ENCODE results near the gene CHTOP. TPM values are rescaled to one million over a fixed set of nuclear protein-coding genes. Genes with fewer than 3 reads are reported as not detected.
"Not testable (repeated sequence)": the region's sequence is repeated elsewhere in the genome, so short reads cannot be mapped to it uniquely, and the experiment has no call there.

CHTOP gene
- total RNA-seq, 1 donor from 2014 or later: 20.7 TPM

DNA sequence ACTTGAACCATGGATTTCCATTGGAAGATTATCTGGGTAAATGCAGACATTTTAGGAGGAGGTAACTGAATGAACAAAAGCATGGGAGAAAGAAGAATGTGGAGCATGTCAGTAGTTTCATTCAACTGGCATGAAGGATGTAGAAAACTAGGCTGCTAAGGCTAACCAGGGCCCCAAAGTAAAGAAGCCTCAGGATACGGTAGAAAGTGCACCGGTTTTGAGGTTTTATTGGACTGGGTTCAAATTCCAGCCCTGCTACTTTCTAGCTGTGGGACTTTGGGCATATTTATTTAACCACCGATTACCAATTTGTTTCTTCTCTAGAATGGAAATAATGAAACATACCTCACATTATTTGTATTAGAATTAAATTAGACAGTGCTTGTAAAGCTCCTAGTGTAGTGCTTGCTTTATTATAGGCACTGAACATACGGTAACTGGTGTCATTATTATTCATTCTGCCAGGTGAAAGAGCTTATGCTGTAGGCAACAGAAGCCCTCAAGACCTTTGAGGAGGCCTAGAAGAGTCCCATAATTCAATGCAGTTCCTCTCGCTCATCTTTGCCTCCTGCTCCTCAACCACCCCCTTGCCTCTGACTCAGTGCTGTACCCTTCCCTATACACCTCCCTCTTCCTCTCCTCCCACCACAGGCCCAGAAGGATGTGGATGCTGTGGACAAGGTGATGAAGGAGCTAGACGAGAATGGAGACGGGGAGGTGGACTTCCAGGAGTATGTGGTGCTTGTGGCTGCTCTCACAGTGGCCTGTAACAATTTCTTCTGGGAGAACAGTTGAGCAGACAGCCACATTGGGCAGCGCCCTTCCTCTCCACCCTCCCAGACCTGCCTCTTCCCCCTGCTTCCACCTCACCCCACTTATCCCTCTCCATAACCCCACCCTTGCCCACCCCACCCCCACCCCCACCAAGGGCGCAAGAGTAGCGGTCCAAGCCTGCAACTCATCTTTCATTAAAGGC is 2.5 kb upstream of the CHTOP start:
- no peak for DNase-seq (ENCODE audit: low read depth in 2 of 2)

DNA sequence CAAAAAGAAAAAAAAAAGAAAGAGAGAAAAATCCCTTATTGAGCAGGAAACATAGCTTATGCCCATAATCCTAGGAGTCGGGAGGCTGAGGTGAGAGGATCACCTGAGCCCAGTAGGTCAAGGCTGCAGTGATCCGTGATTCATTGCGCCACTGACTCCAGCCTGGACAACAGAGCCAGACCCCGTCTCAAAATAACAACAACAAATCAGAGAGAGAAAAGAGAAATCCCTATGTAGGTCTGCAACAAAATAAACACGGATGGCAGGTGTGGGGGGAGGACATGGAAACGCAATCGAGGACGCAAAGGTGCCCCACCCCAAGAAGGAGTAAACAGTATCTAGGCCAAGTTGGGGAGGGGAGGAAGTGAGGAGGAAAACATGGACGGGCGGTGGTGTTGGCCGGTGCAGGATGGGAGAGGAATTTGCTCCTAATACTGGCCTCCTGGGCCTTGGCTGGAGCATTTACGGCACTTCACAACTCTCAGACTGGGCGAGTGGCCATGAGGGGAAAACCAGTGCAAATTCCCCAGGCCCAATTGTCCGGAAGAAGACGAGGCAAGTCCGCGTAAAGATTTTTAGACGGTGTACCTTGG is 609 bp upstream of the CHTOP start:
- DNase-seq (ENCODE audit: low read depth in 2 of 2): no peak

DNA sequence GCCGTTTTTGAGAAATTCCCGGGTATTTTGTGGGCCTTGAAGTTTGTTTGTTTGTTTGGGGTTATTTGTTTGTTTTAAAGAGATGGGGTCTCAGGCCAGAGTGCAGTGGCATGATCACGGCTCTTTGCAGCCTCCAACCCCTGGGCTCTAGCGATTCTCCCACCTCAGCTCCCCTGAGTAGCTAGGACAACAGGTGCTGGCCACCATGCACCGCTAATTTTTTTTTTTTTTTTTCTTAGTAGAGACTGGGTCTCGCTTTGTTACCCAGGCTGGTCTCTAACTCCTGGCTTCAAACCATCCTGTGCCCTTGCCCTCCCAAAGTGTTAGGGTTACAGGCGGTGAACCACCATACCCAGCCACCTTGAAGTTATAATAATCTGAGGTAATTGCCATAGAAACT is 2.0 kb downstream of the CHTOP start:
- no peak for DNase-seq (ENCODE audit: low read depth in 2 of 2)

DNA sequence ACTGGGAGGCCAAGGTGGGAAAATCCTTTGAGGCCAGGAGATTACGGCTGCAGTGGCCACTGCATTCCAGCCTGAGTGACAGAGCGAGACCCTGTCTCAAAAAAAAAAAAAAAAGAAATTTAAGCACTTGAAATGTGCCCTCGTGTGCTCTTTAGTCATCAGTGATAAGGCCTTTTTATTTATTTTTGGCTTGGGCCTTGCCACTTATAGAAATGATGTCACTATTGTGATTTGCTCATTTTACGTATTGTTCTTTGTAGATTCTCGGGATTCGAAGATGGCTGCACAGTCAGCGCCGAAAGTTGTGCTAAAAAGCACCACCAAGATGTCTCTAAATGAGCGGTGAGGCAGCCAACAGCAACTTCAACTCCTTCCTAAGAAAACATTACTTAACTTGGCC is 2.4 kb downstream of the CHTOP start:
- no peak for DNase-seq (ENCODE audit: low read depth in 2 of 2)

DNA sequence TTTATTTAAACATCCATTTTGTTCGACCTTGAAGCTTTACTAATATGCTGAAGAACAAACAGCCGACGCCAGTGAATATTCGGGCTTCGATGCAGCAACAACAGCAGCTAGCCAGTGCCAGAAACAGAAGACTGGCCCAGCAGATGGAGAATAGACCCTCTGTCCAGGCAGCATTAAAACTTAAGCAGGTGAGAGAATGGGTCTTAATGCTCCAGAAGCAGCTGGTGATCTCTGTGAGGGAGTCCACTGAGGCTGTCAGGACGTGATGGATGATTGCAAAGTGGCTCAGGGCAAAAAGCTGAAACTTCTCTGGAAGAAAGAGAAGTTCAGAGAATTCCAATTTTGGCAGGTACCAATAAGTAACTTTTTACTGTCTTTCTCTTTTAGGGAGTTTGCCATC is 4.4 kb downstream of the CHTOP start:
- no peak for DNase-seq (ENCODE audit: low read depth in 2 of 2)

DNA sequence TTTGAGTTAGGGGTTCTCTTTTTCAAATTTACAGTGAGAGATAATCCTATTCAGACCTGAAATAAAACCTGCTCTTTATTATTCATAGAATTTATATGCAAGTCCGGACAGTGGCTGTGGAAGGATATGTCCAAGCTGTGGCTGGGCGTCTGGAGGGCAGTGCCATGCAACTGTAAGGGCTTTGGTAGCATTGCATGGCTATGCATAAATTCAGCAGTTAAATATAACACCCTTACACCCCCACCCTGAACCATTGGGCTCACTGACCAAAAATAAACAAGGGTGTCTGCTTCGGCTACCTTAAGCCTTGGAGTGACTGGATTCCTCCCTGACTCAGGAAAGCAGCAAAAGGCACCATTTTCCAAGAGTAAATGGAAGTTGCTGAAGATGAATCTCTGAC is 5.4 kb downstream of the CHTOP start:
- DNase-seq (ENCODE audit: low read depth in 2 of 2): no peak

DNA sequence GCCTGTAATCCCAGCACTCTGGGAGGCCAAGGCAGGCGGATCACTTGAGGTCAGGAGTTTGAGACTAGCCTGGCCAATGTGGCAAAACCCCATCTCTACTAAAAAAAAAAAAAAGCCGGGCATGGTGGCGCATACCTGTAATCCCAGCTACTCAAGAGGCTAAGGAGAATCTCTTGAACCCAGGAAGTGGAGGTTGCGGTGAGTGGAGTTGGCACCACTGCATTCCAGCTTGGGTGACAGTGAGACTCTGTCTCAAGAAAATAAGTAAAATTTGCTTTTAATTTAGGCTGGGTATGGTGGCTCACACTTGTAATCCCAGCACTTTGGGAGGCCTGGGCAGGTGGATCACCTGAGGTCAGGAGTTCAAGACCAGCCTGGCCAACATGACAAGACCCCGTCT is 6.3 kb downstream of the CHTOP start:
- not testable (repeated sequence) for DNase-seq (ENCODE audit: low read depth in 2 of 2)

DNA sequence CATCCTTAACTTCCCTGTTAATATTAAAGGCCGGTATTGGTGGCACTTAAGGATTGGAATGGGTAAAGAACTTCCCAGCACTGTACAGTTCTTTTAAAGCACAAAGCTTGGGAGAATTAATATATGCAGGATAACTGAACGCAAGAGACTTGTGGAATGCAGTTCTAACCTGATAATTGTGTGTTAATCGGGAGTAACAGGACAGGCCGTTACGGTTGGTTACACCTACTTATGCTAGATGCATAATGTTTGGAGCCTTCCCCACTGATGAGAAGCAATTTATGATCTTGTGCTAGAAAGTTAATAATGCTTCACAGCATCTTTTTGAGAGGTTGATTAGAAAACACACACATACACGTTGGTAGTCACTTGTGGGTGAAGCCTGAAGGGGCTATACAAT is 7.0 kb downstream of the CHTOP start:
- no peak for DNase-seq (ENCODE audit: low read depth in 2 of 2)

DNA sequence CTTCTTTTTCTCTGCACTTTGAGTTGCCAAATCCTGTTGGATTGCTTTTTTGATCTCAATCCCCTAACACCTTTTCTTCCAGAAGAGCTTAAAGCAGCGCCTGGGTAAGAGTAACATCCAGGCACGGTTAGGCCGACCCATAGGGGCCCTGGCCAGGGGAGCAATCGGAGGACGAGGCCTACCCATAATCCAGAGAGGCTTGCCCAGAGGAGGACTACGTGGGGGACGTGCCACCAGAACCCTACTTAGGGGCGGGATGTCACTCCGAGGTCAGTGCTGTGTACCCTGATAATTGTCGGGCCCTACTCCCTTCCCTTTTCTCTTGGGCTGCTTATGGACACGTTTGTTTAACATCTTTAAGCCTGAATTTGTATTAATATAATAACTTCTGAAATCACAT is 8.3 kb downstream of the CHTOP start:
- no peak for DNase-seq (ENCODE audit: low read depth in 2 of 2)

DNA sequence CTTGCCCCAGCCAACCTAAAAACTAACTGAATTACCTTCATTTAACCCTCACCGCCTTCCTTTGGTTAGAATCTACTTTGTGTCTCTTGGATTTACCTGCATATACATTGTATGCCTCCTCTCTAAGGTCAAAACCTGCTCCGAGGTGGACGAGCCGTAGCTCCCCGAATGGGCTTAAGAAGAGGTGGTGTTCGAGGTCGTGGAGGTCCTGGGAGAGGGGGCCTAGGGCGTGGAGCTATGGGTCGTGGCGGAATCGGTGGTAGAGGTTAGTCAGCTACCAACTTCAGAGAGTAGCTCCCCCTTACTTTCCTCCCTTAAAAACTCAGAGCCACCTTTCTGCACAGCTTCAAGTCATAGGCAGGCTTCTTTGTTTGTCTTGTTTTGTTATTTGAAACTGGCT is 9.2 kb downstream of the CHTOP start:
- no peak for DNase-seq (ENCODE audit: low read depth in 2 of 2)

DNA sequence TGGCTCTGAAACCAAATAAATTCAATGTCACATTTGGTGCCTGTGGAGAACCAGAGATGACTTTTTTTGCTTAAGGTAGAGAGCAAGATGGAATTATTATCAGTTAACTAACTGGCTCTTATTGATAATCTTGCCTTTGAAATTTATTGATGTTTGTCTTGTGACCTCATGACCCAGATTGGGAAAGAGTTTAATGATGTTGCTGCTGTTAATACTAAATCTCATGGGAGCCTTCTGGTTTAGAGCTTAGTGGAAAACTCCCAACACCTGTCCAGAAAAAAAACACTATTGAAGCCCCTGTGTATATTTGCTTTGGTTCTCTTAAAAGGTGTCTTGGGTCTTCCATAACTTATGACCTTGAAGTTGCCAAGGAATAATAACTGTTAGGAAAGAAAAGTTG is 9.9 kb downstream of the CHTOP start:
- DNase-seq (ENCODE audit: low read depth in 2 of 2): no peak

DNA sequence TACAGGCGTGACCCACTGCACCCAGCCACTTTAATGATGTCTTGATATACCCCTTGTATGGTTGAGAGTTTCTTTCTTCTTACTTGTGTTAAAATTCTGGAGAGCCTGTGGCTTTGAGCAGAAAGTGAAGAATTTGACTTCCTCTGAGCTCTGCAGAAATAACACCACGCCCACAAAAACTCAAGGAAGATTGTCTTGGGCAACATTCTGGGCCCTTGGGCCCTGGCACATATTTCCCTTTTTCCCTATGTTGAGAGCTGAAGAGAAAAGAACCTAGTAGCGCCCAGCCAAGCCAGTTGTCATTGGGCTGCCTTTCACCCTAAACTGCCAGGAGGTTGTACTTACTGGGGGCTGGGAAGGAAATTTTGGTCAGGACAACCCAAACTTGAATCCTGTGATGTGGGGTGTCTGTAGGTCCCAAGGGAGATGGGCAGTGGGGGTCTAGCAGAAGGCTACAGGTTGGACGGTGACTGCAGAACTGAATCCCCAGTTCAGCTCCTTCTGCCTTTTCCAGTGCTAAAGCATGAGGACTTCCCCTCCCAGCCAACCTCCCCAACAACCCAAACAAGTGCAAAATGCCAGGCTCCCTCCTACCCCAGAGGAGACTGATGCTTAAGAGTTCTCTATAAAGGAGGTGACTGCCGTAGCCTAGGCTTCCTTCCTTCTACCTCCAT is 12.9 kb downstream of the CHTOP start:
- no peak for DNase-seq (ENCODE audit: low read depth in 2 of 2)

DNA sequence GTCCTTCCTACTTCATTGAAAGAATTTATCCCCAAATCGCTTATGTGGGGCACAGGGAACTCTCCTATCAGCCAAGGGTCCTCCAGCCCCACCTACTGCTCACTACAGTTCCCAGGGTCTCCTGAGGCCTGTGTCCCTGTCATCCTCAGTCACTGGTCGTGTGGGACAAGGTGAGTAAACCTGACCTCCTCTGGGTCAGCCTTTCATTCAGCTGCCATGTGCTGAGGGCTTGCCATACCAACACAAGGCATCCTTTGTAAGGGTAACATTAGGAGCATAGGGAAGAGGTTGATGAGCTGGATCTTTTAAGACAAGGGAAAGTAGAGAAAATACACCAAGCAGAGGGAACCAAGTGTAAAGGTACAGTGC is 13.5 kb downstream of the CHTOP start:
- DNase-seq (ENCODE audit: low read depth in 2 of 2): no peak

DNA sequence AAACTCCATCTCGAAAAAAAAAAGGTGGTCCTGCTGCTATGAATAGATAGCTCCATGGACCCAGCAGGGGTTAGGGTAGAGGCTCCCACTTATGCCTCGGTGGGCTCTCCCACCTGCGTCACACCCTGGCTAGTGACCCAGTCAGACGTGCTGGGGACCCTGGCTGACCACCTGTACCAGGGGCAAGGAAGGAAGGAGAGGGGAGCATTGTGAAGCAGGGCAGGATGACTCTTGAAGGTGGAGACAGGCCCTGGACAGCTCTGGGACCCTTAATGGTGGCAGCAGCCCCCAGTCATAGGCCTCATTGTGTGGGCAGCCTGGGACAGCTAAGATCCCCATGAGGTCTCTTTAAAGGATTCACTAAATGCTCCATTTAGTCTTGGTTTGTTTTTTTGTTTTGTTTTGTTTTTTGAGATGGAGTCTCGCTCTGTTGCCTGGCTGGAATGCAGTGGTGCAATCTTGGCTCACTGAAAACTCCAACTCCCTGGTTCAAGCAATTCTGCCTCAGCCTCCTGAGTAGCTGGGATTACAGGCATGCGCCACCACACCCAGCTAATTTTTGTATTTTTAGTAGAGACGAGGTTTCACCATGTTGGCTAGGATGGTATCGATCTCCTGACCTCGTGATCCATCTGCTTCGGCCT is 14.3 kb downstream of the CHTOP start:
- no peak for DNase-seq (ENCODE audit: low read depth in 2 of 2)

DNA sequence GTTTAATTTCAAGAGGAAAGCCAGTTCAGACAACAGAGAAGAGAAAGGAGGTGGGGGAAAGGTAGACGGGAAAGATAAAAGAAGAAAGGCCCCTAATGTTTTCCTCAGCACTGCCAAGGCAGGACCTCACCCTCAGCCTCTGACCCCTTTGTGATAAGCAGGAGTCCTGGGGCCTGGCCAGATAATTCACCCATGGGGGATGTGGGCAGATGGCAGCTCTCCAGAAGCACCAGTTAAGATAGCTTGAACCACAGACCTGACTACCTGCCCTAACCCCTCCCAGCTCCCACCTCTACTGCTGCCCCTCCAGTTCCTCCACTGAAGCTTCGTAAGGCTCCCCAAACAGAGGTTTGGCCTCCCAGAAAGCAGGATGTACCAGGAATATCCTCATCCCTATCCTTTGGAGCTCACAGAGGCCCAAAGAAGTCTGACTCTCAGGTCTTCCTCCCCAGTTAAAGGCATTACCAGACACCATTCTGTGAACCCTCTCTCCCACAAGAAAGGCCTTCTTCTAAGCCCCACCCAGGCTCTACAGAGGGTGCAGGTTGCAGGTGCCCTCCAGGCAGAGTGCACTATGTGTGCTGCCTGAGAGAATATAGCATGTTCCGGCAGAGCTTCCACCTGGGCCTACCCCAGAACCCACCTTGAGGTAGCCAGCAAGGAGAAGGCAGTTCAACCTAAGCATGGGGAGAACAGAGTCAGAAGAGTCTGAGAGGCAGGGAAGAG is 15.4 kb downstream of the CHTOP start:
- DNase-seq (ENCODE audit: low read depth in 2 of 2): no peak

DNA sequence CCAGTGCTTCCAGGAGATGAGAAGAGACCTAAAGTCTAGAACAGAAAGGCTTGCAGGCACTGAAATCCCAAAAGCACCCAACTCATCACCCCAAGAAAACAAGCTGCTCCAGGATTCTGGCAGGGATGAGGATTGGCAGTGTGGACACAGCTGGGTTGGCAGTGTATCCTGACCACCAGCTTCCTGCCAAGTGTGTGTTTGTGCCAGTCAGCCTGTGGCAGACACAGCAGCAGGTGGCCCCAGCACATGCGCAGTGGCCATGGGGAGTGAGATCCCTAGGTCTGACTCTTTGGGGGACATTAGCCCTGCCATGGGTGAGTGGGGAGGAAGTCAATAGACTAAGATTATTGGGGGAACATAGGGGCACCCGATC is 16.0 kb downstream of the CHTOP start:
- DNase-seq (ENCODE audit: low read depth in 2 of 2): peak in 1 of 2 donors; percentile 23

DNA sequence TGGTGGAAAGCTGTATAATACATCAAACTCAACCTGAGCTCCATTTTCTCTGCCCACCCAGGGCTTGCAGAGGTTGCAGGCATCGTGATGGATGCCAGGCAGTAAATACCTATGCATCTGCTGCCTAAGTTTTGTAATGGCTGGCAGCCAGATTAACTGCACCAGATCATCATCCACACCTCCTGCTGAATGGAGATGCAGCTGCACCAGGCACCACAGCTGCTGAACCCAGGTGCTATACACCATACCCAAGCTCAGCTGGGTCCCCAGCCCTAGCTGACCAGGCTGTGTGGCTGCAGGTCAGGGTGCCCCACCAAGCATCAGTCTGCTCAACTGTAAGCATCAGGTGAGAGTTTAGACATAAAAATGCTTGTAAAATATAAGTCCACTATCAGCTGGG is 17.9 kb downstream of the CHTOP start:
- no peak for DNase-seq (ENCODE audit: low read depth in 2 of 2)

DNA sequence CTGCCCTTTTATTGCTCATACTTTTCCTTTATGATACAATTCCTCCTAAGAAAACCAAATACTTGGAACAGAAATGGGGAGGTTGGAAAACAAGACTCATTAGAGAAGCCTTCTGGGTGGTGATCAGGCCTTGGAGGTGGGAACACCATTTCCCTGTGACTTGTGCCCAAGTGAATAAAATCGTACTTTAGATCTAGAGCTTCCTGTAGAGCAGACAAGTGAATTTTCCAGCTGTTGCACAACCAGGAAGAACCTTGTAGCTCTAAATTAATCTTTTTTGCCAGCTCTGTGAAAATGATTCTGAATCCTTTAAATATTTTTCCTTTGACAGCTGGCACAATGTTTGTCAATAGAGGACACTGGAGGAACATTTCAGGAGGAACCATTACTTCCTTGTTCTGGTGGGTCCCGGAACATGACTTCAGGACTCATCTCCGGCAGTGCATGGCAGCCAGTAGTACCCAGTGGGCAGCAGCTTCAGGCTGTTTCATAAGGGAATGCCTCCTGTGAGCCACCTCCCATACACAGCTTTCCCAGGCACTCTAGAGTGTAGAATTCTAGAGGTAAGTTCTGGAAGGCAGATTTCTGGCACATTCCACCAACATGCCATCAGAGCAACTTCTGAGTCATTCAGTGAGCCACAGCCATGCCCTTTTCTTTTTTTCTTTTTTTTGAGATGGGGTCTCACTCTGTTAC is 19.1 kb downstream of the CHTOP start:
- DNase-seq (ENCODE audit: low read depth in 2 of 2): peak in 1 of 2 donors; percentile 8

DNA sequence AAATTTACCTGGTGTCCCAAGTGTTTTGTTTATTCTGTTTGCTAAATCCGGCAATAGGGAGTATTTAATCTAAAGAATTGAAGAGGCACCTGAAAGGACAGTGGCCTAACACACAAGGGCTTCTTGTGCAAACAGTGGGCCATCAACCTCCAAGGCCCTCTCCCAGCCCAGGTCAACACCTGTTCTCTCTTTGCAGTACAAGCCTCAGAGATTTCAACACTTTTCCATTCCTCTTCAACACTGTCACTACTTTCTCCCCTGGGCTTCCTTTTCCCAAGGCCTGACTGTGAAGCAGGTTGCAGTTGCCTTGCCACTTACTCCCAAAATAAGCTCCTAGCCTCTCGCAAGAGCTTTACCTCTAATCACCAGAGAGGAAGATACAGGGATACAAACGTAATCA is 21.5 kb downstream of the CHTOP start:
- DNase-seq (ENCODE audit: low read depth in 2 of 2): no peak

DNA sequence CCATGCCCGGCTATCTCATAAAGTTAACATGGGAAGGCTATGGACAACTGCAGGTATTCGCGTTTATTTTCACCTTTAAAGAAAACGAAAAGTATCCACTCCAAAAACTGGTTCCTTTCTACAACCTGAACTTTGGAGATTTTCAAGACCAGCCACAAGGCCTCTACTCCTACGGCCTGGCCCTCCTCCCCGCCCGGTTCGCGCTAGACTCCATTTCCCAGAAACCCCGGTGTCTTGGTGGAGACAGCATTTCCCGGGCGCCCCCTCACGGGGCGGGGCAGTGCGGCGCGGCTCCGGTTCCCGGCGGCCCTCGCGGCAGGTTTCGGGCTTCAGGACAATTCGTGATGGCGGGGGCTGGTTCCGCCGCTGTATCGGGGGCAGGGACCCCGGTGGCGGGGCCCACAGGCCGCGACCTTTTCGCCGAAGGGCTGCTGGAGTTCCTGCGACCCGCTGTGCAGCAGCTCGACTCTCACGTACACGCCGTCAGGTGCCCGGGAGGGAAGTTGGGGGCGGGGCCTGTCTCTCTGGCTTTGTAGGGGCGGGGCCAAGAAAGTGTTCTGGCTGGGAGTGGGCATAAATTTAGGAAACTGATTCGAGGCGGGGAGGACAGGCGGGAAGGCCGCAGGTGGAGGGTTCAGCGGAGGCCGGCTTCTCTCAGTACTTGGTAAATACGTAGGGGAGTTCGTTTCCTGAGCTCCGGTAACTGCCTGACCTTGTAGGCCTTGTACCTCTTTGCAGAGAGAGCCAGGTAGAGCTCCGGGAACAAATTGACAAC is 24.7 kb downstream of the CHTOP start, which contains the start of gene SNAPIN:
SNAPIN (plus strand) TSS at position 304 of the 775 bp plus-strand sequence; CDS start at position 345, 41 bp downstream.
- peak in 1 of 2 donors; percentile 67 for DNase-seq (ENCODE audit: low read depth in 2 of 2)

Data from dermis microvascular lymphatic vessel endothelial cell (primary cell).